ENCODE measurements around the gene KCNK3. TPM values are rescaled to one million over a fixed set of nuclear protein-coding genes. Genes with fewer than 3 reads are reported as not detected.
"Not testable (repeated sequence)": the region's sequence is repeated elsewhere in the genome, so short reads cannot be mapped to it uniquely, and the experiment has no call there.

The KCNK3 gene
- total RNA-seq, result 9.6 and 13.7 TPM in 2 replicates

GRCh38 chr2:26692279-26692896 is at the start of gene KCNK3:
Gene KCNK3, plus strand, starts transcription at chr2:26692722. Its CDS starts 154 bp downstream, at chr2:26692876.
- DNase-seq (ENCODE audit: low read depth), result no peak

- DNase-seq (ENCODE audit: low read depth), result no peak
Measured at GRCh38 chr2:26644188-26644835, 48.2 kb upstream of the KCNK3 start.

GRCh38 chr2:26645762-26646161 is 46.8 kb upstream of the KCNK3 start:
- no peak for DNase-seq (ENCODE audit: low read depth)

- DNase-seq (ENCODE audit: low read depth), result no peak
Measured at GRCh38 chr2:26646986-26647672, 45.4 kb upstream of the KCNK3 start.

- no peak for DNase-seq (ENCODE audit: low read depth)
Measured at GRCh38 chr2:26647981-26648380, 44.5 kb upstream of the KCNK3 start.

- DNase-seq (ENCODE audit: low read depth), result no peak
Measured at GRCh38 chr2:26648516-26648915, 44.0 kb upstream of the KCNK3 start.

GRCh38 chr2:26649322-26649721 is 43.2 kb upstream of the KCNK3 start:
- DNase-seq (ENCODE audit: low read depth), result no peak

GRCh38 chr2:26649992-26650712 is 42.4 kb upstream of the KCNK3 start:
- DNase-seq (ENCODE audit: low read depth), result no peak

GRCh38 chr2:26650713-26651469 is 41.6 kb upstream of the KCNK3 start:
- peak; percentile 31 for DNase-seq (ENCODE audit: low read depth)

- no peak for DNase-seq (ENCODE audit: low read depth)
Measured at GRCh38 chr2:26651470-26651771, 41.1 kb upstream of the KCNK3 start.

GRCh38 chr2:26651799-26652198 is 40.7 kb upstream of the KCNK3 start:
- DNase-seq (ENCODE audit: low read depth), result no peak

GRCh38 chr2:26652361-26653041 is 40.0 kb upstream of the KCNK3 start:
- peak; percentile 69 for DNase-seq (ENCODE audit: low read depth)

GRCh38 chr2:26653207-26654060 is 39.1 kb upstream of the KCNK3 start:
- DNase-seq (ENCODE audit: low read depth), result no peak

GRCh38 chr2:26654061-26654340 is 38.5 kb upstream of the KCNK3 start:
- no peak for DNase-seq (ENCODE audit: low read depth)

GRCh38 chr2:26655120-26655519 is 37.4 kb upstream of the KCNK3 start:
- DNase-seq (ENCODE audit: low read depth), result not testable (repeated sequence)

GRCh38 chr2:26655611-26656195 is 36.8 kb upstream of the KCNK3 start:
- no peak for DNase-seq (ENCODE audit: low read depth)

GRCh38 chr2:26657265-26657664 is 35.3 kb upstream of the KCNK3 start:
- no peak for DNase-seq (ENCODE audit: low read depth)

- no peak for DNase-seq (ENCODE audit: low read depth)
Measured at GRCh38 chr2:26658691-26659346, 33.7 kb upstream of the KCNK3 start.

- DNase-seq (ENCODE audit: low read depth), result no peak
Measured at GRCh38 chr2:26660363-26660962, 32.1 kb upstream of the KCNK3 start.

Data from renal cortical epithelial cell (primary cell).